Muscle layer of duodenum (tissue), 2 donors: ENCODE data around the gene MMP28.

Source experiments
- H3K27ac ChIP-seq: one replicate; pipeline ENCODE4 v1.7.0; 2013; ENCODE audit warnings: mild to moderate bottlenecking, low read length
- H3K27me3 ChIP-seq: one replicate; pipeline ENCODE4 v1.7.0; 2013; ENCODE audit warnings: low read depth, mild to moderate bottlenecking, control low read depth, low read length
- H3K36me3 ChIP-seq, 2 donors: one replicate each; pipeline ENCODE4 v1.7.0; 2013; ENCODE audit warnings: low read length in 2 of 2, control low read depth in 1 of 2, mild to moderate bottlenecking in 1 of 2; ENCODE audit not compliant: insufficient read depth in 2 of 2, control insufficient read depth in 1 of 2
- H3K4me1 ChIP-seq, 2 donors: one replicate each; pipeline ENCODE4 v1.7.0; 2013; ENCODE audit warnings: low read length in 2 of 2, mild to moderate bottlenecking in 2 of 2, control low read depth in 1 of 2, moderate library complexity in 1 of 2; ENCODE audit not compliant: insufficient read depth in 2 of 2, control insufficient read depth in 1 of 2
- H3K4me3 ChIP-seq, 2 donors: one replicate each; pipeline ENCODE4 v1.7.0; 2013; ENCODE audit warnings: low read length in 2 of 2, low read depth in 1 of 2, mild to moderate bottlenecking in 1 of 2
- H3K9me3 ChIP-seq, 2 donors: one replicate each; pipeline ENCODE4 v1.7.0; 2013; ENCODE audit warnings: low read length in 2 of 2, control low read depth in 1 of 2, mild to moderate bottlenecking in 1 of 2; ENCODE audit not compliant: control insufficient read depth in 1 of 2
- donor health status: healthy.

MMP28 gene

GRCh38 chr17:35730400-35731005, 64.9 kb downstream of the MMP28 start:
- peak overlapping the region in 1 of 2 donors; percentile 61 for H3K4me3 ChIP-seq
- peaks cover 6 to 10% of the 10 kb centered on the region in 2 donors for H3K36me3 ChIP-seq
- no peaks in the 10 kb centered on the region for H3K27me3 ChIP-seq
- no peaks in the 10 kb centered on the region for H3K9me3 ChIP-seq
- no peak overlapping the region for H3K27ac ChIP-seq
- peaks cover 0 to 25% of the 10 kb centered on the region in 2 donors for H3K4me1 ChIP-seq

GRCh38 chr17:35729405-35729833, 66.0 kb downstream of the MMP28 start:
- Histone ChIP-seq H3K9me3 (no peaks in the 10 kb centered on the region), H3K27me3 (no peaks in the 10 kb centered on the region), H3K4me3 (no peak overlapping the region), H3K36me3 (peaks cover 16 to 21% of the 10 kb centered on the region in 2 donors), H3K27ac (no peak overlapping the region), H3K4me1 (peaks cover 0 to 25% of the 10 kb centered on the region in 2 donors)

GRCh38 chr17:35728551-35728950, 66.9 kb downstream of the MMP28 start:
- Histone ChIP-seq H3K4me1 (peaks cover 0 to 25% of the 10 kb centered on the region in 2 donors), H3K36me3 (peaks cover 24 to 29% of the 10 kb centered on the region in 2 donors), H3K27ac (no peak overlapping the region)

GRCh38 chr17:35727635-35728034, 67.8 kb downstream of the MMP28 start:
- Histone ChIP-seq H3K4me1 (peaks cover 0 to 25% of the 10 kb centered on the region in 2 donors), H3K27me3 (no peaks in the 10 kb centered on the region), H3K9me3 (no peaks in the 10 kb centered on the region), H3K4me3 (no peak overlapping the region), H3K36me3 (peaks cover 30 to 36% of the 10 kb centered on the region in 2 donors), H3K27ac (no peak overlapping the region)

More at GRCh38 chr17:35728551-35728950, 66.9 kb downstream of the MMP28 start:
- Histone ChIP-seq H3K9me3 (no peaks in the 10 kb centered on the region), H3K27me3 (no peaks in the 10 kb centered on the region), H3K4me3 (no peak overlapping the region)

- Histone ChIP-seq H3K27ac (peak overlapping the region; percentile 15), H3K4me1 (peaks cover 0 to 25% of the 10 kb centered on the region in 2 donors), H3K36me3 (peaks cover 30 to 36% of the 10 kb centered on the region in 2 donors), H3K4me3 (no peak overlapping the region), H3K9me3 (no peaks in the 10 kb centered on the region), H3K27me3 (no peaks in the 10 kb centered on the region)
These were observed 68.4 kb downstream of the MMP28 start for GRCh38 chr17:35726953-35727460.

- H3K4me3 ChIP-seq = no peak overlapping the region
- H3K27ac ChIP-seq = peak overlapping the region; percentile 15
- H3K27me3 ChIP-seq = no peaks in the 10 kb centered on the region
- H3K4me1 ChIP-seq = peaks cover 0 to 24% of the 10 kb centered on the region in 2 donors
- H3K36me3 ChIP-seq = peaks cover 36 to 37% of the 10 kb centered on the region in 2 donors
- H3K9me3 ChIP-seq = no peaks in the 10 kb centered on the region
These were observed 69.1 kb downstream of the MMP28 start for GRCh38 chr17:35726127-35726952.

GRCh38 chr17:35725802-35726126, 69.7 kb downstream of the MMP28 start:
- H3K4me3 ChIP-seq = no peak overlapping the region
- H3K27me3 ChIP-seq = no peaks in the 10 kb centered on the region
- peaks cover 0 to 18% of the 10 kb centered on the region in 2 donors for H3K4me1 ChIP-seq
- H3K27ac ChIP-seq = no peak overlapping the region
- no peaks in the 10 kb centered on the region for H3K9me3 ChIP-seq
- peaks cover 36 to 37% of the 10 kb centered on the region in 2 donors for H3K36me3 ChIP-seq

GRCh38 chr17:35725058-35725457, 70.4 kb downstream of the MMP28 start:
- Histone ChIP-seq H3K9me3 (no peaks in the 10 kb centered on the region), H3K36me3 (peaks cover 36 to 38% of the 10 kb centered on the region in 2 donors), H3K4me1 (peaks cover 0 to 14% of the 10 kb centered on the region in 2 donors), H3K27me3 (no peaks in the 10 kb centered on the region), H3K4me3 (no peak overlapping the region), H3K27ac (no peak overlapping the region)

- Histone ChIP-seq H3K4me3 (no peak overlapping the region), H3K36me3 (peaks cover 36 to 42% of the 10 kb centered on the region in 2 donors), H3K9me3 (no peaks in the 10 kb centered on the region)
These were observed 71.7 kb downstream of the MMP28 start for GRCh38 chr17:35723735-35724134.

GRCh38 chr17:35717475-35717874, 78.0 kb downstream of the MMP28 start:
- Histone ChIP-seq H3K27ac (peak overlapping the region; percentile 18), H3K4me3 (no peak overlapping the region), H3K4me1 (peaks cover 0 to 9% of the 10 kb centered on the region in 2 donors), H3K9me3 (no peaks in the 10 kb centered on the region), H3K36me3 (peaks cover 14 to 43% of the 10 kb centered on the region in 2 donors), H3K27me3 (no peaks in the 10 kb centered on the region)

More at GRCh38 chr17:35723735-35724134, 71.7 kb downstream of the MMP28 start:
- H3K4me1 ChIP-seq = peaks cover 0 to 14% of the 10 kb centered on the region in 2 donors
- H3K27me3 ChIP-seq = no peaks in the 10 kb centered on the region
- no peak overlapping the region for H3K27ac ChIP-seq

- H3K36me3 ChIP-seq = peaks cover 16 to 42% of the 10 kb centered on the region in 2 donors
- H3K9me3 ChIP-seq = no peaks in the 10 kb centered on the region
- H3K27me3 ChIP-seq = no peaks in the 10 kb centered on the region
- H3K4me1 ChIP-seq = peaks cover 0 to 10% of the 10 kb centered on the region in 2 donors
- peak overlapping the region; percentile 51 for H3K27ac ChIP-seq
- no peak overlapping the region for H3K4me3 ChIP-seq
These were observed 78.5 kb downstream of the MMP28 start for GRCh38 chr17:35716897-35717465.
